ENCODE data around the gene CAMTA2.
A peak's percentile ranks its signal among the peaks of the same experiment; 100 is the strongest.
"Not testable (repeated sequence)": the region's sequence is repeated elsewhere in the genome, so short reads cannot be mapped to it uniquely, and the experiment has no call there.

Gene CAMTA2

DNA sequence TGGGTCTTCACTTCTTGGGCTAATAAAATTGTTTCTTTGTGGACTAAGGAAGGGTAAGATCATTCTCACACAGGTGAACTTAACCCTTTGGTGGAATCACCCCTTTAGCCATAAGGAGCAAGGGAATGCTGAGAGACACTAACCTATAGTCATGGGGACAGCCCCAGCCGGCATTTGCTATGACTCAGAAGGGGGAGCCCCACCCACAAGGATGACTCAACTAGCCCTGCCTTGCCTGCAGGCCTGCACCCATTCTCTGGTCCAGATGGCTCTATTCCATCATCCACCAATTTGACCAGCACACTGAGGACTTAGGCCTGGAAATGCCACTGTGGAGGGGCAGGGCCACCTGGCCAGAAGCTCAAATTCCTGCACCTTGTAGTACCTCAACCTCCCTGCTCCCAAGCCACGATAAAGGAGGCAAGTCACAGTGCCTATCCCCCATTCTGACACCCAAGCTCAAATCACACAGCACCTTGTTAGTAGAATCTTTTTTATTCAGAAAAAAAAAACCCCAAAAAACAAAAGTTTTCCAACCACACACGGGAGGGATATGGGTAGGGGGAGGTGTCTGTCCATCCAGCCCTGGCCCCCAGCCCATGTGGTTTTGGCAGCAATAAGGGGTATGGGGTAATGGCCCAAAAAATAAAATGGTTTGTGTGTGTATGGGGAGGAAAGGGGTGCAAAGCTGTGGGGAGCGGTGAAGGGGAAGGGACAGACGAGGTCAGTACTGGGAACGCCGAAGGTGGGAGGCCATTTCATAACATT is 42.1 kb downstream of the CAMTA2 start:
- DNase-seq = peak; percentile 79 to 82

DNA sequence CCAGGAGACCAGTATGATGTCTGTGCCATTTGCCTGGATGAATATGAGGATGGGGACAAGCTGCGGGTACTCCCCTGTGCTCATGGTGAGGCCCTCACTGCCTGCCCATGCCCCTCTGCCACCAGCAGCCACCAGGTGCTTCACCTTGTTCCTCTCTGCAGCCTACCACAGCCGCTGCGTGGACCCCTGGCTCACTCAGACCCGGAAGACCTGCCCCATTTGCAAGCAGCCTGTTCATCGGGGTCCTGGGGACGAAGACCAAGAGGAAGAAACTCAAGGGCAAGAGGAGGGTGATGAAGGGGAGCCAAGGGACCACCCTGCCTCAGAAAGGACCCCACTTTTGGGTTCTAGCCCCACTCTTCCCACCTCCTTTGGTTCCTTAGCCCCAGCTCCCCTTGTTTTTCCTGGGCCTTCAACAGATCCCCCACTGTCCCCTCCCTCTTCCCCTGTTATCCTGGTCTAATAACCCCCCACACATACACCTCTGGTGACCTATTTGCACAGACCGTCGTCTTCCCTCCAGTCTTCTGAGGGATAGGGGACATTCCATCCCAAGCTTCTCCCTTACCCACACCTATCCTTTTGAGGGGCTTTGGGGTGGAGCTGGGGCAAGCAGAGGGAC is 42.8 kb downstream of the CAMTA2 start:
- DNase-seq = peak in 1 of 2 donors; percentile 44

DNA sequence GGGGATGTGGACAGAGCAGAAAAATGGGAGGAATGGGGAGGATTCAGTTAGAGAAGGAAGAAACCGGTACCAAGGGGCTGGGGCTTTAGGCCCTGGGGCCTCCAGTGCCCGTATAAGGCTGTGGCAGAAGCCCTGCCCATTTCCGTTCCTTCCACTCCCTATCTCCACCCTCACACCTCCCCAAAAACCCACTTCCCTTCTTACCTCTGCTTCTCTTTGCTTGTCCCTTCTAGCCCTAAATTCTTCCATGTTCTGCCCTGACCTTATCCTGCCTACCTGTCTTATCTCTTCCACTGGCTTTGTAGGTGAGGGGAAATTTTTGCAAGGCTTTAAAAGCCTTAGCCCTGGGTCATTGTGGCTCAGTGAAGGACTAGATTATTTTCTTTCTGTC is 43.3 kb downstream of the CAMTA2 start:
- DNase-seq = peak in 1 of 2 donors; percentile 44

DNA sequence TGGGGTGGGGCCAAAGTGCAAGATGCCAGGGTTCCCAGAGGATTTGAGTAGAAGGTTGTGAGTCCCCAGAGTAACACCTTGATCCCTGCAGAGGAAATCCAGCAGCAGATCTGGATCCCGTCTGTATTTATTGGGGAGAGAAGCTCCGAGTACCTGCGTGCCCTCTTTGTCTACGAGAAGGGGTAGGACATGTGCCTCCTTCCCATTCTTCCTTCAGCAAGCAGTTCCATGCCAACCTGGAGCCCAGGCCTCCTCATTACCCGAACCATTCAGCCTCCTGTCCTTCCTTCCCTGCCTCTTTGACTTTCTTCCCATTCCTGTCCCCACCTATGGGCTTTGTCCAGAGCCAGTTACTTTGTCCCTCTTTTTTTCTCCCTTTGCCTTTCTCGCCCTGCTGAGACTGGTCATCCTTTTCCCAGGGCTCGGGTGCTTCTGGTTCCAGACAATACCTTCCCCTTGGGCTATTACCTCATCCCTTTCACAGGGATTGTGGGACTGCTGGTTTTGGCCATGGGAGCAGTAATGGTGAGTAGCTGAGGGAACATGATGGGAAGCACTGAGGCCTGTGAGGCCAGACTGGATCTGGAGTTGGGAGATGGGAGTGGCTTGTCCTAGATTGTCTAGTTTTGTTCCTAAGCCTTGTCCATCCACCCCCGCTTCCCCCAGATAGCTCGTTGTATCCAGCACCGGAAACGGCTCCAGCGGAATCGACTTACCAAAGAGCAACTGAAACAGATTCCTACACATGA is 44.5 kb downstream of the CAMTA2 start:
- DNase-seq = no peak

DNA sequence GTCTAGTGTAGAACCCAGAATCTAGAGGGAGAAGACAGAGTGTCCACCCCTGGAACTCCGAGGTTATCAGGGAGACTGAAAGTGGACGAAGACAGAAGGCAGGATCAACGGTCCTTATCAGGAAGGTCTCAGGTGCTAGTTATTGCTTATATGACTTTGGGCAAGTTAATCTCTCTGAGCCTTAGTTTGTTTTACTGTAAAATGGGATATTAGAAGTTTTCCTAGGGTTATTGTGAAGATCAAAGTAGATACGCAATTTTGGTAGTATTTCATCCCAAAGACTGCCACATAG is 46.2 kb downstream of the CAMTA2 start:
- DNase-seq = no peak

DNA sequence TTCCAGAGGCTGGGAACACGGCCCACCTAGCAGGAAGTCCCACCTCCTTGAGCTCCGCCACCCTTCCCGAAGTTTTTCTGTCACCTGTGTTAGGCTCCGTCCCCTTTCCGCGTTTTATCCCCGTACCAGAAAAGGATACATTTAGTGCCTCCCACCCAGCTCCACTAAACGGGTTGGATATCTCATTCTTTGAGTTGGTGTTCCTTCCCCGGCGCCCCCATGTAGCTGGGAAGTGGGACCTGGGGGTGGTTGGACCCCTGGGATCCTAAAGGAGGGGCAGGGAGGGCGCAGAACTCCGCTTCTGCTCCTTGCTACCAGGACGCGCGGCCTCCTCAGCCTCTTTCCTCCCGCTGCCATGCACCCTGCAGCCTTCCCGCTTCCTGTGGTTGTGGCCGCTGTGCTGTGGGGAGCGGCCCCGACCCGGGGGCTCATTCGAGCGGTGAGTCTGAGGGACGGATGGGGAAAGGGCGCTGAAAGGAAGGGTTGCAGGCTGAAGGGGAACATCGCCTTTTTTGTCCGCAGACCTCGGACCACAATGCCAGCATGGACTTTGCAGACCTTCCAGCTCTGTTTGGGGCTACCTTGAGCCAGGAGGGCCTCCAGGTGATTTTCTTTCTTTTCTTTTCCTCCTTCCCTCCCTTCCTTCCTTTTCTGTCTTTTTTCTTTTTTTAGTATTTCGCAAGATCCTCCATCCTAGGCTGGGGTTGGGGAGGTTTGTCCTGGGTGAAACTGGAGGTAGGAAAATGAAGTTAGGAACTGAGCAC is 46.7 kb downstream of the CAMTA2 start:
- DNase-seq = no peak

DNA sequence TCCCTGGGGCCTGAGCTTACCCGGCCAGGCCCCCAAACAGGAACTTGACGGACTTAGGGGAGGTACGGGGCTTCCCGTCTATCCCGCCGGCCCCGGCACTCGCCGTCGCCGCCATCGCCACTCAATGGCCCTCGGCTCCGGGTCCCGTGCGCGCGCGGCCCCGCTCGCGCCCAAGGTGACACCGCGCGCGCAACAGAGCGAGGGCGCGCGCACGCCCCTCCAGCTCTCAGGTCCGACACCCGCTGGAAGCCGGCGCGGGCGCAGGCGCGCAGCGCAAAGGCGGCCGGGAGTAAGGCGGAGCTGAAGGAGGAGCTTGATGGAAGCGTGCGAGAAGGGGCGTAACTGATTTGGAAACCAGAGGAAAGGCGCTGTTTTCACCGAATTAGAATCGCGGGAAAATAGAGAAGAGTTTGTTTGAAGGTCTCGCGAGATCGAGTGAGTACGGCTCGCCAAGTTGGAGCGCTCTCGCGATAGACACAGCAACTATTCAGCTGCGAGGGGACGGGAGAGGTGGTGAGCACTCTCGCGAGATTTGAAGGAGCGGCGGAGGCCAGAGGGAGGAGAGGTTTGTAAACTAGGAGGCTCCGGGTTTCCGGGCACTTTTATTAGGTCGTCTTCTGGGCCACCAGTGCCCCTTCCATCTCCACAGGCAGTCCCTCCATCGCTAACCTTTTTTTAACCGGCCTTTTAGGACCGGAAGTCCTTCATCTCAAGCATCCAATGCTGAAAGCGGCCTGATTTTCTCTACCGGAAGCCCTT is 47.5 kb downstream of the CAMTA2 start, which contains the start of the genes RNF167 and SLC25A11:
RNF167 (plus strand) TSS at position 473 of the 759 bp plus-strand sequence. CDS start 642 bp downstream, outside the sequence.
SLC25A11 (minus strand) TSS at position 251 of the 759 bp plus-strand sequence; CDS start at position 115, 136 bp downstream.
- peak; percentile 89 to 94 for DNase-seq

DNA sequence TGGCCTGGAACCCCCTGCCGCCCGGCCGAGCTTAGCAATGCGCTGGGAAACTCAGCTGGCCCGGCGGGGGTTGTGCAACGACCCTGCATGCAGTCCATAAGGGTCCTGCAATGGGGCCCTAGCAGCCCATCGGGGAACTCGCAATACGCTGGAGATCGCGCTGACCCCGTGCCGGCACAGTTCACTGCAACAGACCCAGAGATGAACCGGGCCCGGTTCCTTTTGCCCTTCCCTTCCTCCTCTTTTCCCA is 48.0 kb downstream of the CAMTA2 start:
- no peak for DNase-seq

DNA sequence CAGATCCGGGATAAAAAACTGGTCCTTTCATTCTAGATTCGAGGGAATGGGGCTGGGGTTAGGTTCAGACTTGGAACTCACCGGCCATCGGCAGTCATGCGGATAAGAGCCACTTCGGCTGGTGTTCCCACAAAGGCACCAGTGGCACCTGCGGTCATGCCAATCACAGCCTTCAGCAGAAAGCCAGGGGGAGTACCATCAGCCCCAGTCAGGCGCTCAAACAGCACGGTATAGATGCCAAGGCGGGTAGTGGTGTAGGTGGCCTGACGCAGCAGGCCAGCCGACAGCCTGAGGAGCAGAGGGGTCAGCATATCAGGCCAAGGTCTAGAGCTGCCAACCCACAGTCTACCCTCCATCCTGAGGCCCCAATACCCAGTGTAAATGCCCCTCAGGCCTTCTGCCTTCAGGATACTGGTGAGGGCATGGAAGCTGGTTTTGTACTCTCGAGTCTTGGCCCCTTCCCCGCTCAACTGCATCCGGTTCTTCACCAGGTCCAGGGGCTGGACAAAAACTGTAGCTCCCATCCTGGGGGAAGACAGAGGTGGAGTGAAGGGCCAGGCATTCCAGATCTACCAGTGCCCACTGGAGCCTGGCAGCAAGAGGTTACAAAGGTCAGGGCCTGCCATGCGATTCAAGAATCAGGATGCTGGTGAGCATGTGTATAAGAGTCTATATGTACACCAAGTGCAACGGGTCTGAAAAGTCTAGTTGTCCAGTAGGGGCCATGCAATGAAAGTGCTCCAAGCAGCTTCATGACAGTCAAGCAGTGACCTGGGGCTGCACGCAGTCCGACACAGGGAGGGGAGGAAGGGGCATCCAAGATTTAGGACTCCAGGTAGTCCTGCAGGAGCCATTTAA is 48.6 kb downstream of the CAMTA2 start:
- no peak for DNase-seq

DNA sequence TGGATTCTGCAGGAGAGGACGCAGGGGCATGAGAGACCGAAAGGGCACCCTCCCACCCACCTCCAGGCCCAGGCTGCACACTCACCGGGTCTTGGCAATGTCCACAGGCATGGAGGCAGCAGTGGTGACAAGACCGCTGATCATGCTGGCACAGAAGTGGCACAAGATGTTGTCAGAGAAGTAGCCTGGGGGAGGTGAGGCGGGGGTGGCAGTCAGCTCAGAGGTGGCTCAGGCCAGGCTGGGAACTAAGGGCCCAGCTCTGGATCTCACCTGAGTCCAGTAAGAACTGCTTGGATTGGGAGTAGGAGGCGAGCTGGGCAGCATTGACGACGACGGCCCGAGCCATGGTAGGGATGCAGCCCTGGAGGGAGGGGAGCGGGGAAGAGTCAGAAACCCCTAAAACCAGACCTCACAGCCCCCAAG is 49.4 kb downstream of the CAMTA2 start:
- no peak for DNase-seq

DNA sequence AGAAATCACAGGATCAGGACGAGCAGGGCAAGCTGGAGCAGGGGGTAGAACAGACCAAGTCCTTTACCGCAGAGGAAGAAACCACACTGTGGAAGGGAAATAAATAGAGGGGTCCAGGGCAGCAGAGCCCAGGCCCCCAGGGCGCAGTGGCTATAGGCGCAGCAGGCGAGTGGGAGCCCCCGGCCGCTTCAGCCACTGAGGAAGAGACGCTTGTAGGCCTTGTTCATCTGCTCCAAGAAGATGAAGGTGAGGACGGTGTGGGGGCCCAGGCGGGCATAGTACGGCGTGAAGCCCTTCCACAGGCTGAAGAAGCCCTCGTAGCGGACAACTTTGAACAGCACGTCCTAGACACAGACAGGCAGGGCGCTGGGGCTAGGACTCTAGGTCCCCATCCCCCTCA is 49.9 kb downstream of the CAMTA2 start:
- DNase-seq = no peak

DNA sequence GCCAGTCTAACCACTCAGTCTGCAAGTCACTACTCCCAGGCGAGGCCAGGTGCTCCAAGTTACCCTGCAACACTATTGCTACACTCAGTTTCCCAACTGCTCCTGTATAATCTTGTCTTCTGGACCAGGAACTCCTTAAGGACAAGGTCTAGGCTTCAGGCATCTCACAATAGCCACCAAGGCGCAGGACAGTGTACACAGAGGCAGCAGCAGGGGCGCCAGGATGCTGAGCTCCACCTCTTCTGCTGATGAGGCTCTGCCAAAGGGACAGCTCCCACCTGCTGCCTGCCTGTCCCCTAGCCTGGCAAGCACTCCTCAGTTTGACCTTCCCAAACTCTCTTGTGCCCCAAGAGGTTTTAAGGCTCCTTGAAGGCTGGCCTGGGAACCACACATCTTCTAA is 51.0 kb downstream of the CAMTA2 start:
- no peak for DNase-seq

DNA sequence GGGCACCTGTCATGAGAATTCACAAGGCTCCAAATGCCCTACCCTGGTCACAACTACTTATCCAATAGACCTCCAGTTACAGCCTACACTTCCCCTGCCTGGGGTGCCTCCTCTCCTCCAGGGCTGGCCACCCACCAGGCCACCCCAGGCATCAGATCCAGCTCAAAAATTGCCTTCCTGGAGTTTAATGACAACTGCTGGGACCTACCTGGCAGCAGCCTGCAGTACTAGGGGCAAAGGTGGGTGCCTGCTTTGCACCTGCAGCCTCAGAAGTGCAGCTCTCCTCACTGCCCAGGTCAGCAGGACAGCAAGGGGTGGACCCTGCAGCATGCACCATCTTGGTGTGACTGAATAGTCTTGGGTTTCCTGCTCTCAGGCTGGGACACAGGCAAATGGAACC is 51.8 kb downstream of the CAMTA2 start:
- no peak for DNase-seq

DNA sequence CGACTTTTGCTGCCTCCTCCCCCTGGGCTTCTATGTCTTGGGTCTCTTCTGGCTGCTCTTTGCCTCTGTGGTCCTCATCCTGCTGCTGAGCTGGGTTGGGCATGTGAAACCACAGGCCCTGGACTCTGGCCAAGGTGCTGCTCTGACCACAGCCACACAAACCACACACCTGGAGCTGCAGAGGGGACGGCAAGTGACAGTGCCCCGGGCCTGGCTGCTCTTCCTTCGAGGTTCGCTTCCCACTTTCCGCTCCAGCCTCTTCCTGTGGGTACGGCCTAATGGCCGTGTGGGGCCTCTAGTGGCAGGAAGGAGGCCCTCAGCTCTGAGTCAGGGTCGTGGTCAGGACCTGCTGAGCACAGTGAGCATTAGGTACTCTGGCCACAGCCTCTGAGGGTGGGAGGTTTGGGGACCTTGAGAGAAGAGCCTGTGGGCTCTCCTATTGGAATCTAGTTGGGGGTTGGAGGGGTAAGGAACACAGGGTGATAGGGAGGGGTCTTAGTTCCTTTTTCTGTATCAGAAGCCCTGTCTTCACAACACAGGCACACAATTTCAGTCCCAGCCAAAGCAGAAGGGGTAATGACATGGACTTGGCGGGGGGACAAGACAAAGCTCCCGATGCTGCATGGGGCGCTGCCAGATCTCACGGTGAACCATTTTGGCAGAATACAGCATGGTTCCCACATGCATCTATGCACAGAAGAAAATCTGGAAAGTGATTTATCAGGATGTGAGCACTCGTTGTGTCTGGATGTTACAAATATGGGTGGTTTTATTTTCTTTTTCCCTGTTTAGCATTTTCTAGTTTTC is 53.1 kb downstream of the CAMTA2 start:
- DNase-seq = no peak

DNA sequence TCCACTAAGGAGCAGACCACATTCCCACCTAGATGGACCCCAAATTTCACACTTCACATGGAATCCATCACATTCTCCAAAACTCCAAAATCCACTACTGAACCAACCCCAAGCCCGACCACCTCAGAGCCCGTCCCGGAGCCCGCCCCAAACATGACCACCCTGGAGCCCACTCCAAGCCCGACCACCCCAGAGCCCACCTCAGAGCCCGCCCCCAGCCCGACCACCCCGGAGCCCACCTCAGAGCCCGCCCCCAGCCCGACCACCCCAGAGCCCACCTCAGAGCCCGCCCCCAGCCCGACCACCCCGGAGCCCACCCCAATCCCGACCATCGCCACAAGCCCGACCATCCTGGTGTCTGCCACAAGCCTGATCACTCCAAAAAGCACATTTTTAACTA is 53.8 kb downstream of the CAMTA2 start:
- DNase-seq = no peak

DNA sequence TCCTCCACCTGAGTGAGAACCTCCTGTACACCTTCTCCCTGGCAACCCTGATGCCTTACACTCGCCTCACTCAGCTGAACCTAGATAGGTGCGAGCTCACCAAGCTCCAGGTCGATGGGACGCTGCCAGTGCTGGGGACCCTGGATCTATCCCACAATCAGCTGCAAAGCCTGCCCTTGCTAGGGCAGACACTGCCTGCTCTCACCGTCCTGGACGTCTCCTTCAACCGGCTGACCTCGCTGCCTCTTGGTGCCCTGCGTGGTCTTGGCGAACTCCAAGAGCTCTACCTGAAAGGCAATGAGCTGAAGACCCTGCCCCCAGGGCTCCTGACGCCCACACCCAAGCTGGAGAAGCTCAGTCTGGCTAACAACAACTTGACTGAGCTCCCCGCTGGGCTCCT is 54.7 kb downstream of the CAMTA2 start:
- no peak for DNase-seq

DNA sequence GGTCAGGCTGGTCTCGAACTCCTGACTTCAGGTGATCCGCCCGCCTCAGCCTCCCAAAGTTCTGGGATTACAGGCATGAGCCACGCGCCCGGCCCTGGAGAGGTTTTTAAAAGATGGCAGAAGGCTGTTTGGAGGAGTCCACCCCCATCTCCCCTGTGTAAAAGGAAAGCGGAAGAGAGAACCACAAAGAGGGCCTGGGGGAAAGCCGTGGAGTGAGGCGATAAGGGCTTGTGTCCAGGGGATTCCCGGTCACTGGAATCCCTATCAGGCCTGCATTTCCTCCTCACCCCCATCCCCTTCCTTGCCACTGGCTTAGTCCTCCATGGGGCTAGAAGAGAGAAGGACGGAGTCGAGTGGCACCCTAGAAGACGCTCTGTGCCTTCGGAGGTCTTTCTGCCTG is 55.5 kb downstream of the CAMTA2 start, which contains the start of gene GP1BA:
GP1BA (plus strand) TSS at position 315 of the 400 bp plus-strand sequence. CDS start 328 bp downstream, outside the sequence.
- DNase-seq = no peak

DNA sequence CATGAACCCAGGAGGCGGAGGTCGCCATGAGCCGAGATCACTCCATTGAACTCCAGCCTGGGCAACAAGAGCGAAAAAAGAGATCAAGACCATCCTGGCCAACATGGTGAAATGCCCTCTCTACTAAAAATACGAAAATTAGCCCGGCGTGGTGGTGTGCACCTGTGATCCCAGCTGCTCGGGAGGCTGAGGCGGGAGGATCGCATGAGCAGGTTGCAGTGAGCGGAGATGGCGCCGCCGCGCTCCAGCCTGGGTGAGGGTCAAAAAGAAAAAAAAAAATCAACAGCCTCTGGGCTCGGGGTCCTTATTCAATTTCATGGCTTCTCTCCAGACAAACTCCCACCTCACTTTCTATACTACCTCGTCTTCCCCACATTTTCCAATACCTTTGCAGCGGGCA is 58.6 kb downstream of the CAMTA2 start:
- no peak for DNase-seq

DNA sequence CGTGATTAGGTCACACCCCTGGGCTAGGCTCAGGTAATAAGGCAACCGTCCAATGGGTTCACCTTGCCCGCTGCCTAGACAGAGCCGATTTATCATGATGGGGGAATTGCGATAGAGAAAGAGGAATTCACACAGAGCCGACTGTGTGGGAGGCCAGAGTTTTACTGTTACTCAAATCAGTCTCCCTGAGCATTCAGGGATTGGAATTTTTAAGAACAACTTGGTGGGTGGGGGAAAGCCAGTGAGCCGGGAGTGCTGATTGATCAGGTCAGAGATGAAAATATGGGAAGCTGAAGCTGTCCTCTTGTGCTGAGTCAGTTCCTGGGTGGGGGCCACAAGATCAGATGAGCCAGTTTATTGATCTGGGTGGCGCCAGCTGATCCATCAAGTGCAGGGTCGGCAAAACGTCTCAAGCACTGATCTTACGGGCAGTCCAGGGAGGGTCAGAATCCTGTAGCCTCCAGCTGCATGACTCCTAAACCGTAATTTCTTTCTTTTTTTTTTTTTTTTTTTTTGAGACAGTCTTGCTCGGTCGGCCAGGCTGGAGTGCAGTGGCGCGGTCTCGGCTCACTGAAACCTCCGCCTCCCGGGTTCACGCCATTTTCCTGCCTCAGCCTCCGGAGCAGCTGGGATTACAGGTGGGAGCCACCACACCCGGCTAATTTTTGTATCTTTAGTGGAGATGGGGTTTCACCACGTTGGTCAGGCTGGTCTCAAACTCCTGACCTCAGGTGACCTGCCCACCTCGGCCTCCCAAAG is 60.7 kb downstream of the CAMTA2 start:
- DNase-seq = not testable (repeated sequence)

DNA sequence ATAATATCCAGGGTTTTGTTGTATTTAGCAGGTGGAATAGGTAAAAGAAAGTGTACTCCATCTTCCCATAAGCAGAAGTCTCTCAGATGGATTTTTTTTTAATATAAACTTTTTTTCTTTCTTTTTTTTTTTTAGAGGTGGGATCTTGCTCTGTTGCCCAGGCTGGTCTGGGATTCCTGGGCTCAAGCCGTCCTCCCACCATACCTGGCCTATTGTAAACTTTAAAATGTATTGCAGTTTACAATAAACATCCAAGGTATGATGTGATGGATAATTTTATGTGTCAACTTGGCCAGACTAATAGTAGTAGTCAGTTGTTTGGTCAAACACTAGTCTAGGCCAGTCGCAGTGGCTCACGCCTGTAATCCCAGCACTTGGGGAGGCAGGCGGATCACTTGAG is 66.2 kb downstream of the CAMTA2 start:
- no peak for DNase-seq
